SK-MEL-5 (cell line): ENCODE measurements around the gene C3orf52. TPM values are rescaled to one million over a fixed set of nuclear protein-coding genes. Genes with fewer than 3 reads are reported as not detected.

Experiments used
- DNase-seq: peaks from one replicate; pipeline ENCODE4 v3.0.0-alpha.2; 2016; ENCODE audit warnings: low read depth, low spot score
- in situ Hi-C: cut with HindIII; loops from 2 replicates; pipeline ENCODE4 v1.10.0; 2016; ENCODE audit warnings: low sequenced_read_pairs, high pct_unique_total_duplicates, low pct_unique_long_range_greater_than_20kb
- total RNA-seq: library from RNA; depleted of rRNA; stranded (reverse); fragments of >200 nt; shearing (Covaris generic); gene quantifications from 2 replicates; pipeline ENCODE4 v1.2.3, GENCODE V29; 2014

Gene C3orf52
- total RNA-seq, 1 experiment from 2014 or later, result 12.4 TPM

GRCh38 chr3:112109322-112109721, 23.1 kb downstream of the C3orf52 start:
- DNase-seq, result no peak
- in situ Hi-C loops, result no loop called here

DNA sequence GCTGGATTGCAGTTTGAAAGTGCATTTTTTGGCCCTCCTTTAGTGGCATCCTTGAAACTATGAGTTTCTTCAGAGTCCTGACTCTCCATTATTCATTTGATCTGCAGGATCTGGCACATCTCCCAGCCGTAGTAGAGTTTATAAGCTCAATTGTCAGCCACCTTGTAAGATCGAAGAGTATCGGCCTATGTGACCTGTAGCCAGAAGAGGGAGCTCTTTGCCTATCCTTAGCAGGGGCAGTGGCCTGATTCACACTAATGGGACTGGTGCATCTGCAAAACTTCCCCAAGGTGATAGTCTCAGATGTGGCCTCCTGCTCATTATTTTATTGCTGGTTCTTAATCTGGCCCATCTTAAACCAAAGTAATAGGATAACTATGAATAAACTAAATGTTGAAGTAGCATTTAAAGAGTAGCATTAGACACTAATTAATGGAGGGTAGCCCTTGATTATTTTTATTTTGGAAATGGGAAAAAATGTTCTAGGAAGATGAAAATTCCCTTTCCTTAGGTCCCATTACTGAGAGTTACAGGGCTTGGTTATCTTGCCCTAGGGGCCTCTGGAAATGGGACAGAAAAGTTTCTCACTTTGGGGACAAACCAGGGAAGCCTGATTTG, 25.7 kb downstream of the C3orf52 start:
- in situ Hi-C loops, result no loop called here
- peak; percentile 84 for DNase-seq

GRCh38 chr3:112114576-112115160, 28.5 kb downstream of the C3orf52 start:
- in situ Hi-C loops, result no loop called here
- DNase-seq, result no peak

GRCh38 chr3:112115161-112115739, 29.1 kb downstream of the C3orf52 start:
- DNase-seq, result no peak
- in situ Hi-C loops, result no loop called here

DNA sequence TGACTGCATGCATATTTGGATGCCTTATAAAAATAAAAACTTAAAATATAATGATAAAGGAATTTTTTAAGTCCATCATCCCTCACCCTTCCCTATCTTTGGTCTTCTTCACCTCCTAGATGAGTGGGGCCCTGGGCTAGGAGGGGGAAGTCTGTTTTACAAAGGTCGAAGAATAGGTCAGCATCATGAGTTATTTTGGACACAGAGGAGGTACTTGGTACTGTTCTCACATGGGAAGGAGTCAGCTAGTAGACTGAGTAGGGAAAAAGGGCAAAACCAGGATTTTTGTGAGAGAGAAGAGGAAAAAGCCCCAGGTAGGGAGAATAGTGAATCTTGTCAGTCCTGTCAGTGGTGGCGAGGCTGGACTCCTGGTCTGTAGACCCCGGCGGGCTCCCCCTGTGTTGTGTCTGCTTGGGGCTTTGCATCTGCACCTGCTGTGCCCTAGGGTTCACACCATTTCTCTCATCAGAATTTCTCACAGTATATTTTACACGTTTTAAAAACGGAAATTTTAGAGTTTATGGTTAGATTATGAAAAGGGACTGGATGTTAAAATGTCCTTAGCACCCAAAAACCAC, 29.7 kb downstream of the C3orf52 start:
- DNase-seq, result no peak
- in situ Hi-C loops, result no loop called here

DNA sequence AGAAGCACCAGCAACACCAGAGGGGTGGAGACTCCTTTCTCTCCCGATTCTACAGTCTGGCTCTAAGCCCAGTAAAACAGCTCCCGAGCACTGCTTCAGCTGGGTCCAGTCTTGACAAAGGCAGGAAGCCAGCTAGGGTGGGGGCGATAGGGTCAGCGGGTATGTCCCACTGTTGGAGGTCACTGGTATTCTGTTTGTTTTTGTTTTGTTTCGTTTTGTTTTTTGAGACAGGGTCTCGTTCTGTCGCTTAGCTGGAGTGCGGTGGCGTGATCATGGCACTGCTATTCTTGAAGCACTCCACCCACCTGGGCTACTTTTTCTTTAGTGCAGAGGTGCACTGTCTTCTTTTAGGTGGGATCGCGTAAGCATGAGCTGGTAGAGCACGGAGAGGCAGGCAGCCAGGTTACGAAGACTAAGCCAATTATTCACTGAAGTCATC, 30.6 kb downstream of the C3orf52 start:
- DNase-seq, result no peak
- in situ Hi-C loops, result no loop called here

DNA sequence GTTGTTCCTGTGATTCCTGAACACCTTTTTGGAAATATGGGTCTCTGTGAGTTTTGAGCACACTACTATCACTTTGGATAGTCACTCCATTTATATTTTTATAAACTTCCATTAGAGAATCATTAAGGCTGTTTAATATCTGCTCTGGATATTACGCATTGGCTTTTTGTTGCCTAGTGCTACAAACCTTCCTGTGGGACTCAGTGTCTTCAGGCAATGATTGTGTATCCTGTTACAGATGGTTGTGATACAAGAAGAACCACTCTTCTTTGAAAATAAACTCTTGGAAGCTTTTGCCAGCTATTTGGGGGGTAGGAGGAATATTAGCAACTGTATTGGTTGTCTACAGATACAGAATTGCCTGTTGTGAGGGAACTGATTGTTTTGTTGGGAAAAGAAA, 31.2 kb downstream of the C3orf52 start:
- in situ Hi-C loops, result no loop called here

DNA sequence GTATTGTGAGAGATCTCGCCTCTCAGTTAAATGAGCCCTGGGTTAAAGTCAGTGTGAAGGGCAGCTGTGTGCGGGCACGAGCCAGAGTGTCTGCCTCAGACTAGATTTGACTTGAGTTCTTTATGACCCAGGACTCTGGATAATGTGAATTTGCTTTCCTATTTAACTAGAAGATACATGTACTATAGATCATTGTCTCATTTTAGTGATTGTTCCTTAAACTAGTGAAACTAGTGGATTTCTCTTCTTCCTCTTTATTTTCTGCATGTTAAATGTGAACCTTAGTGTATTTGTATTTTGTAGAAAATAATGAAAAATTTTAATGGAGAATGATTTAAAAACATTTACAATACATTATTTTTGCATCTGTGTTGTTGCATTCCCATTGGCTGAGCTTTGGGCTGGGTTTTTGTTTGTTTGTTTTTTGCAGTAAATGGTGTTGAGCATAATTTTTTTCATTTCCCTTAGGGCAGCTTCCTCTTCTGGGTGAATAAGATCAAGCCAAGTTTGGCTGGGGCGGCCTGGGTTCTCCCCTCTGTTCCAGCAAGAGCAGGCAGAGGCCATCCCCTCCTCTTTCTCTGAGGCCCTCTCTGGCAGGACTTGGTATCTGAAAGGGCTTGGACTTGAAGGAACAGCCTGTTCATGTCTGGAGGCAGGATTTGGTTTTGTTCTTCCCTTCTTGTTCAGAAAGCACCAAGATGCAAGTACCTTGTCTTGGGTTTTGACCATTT, 31.8 kb downstream of the C3orf52 start:
- in situ Hi-C loops, result no loop called here
- peak; percentile 39 for DNase-seq

More for the DNA sequence above, 31.2 kb downstream of the C3orf52 start:
- DNase-seq, result no peak

DNA sequence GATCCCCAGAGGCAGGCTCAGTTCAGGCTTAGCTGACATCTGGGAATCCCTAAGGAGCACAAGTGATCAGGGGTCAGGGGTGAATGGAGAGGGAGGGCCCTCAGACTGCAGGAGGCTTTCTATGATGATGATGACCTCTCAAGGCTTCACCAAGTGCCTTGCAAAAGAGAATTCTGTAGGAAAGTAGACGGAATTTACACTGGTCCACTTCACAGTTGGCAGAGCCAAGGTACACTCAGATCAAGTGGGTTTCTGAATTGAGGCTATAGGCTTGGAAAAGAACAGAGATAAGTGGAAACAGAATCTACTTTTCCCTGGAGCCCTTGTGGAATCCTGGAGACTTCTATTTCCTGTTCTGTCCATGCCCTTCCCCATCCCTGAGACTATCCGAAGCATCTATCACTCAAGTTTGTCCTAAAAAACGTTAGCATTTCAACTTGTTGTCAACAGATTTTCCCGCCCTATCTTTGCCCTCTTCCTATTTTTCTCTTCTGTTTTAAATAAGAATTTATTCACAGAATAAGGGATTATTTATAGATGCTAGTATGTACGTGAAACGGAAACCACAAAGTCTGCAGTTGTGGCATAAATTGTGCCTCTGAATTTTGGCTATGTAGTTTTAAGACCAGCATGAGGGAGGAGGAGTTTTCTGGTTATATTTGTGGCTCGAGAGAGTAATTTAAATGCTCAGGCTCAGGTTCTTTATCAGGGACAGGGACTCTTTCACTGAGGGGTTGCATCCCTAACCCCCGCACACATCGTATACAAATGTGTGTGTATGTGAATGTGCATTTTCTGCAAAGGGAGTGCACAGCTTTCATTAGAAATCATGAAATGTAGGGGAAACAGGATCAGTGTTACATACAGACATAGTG, 34.0 kb downstream of the C3orf52 start:
- no peak for DNase-seq
- in situ Hi-C loops, result no loop called here

GRCh38 chr3:112121577-112122547, 35.7 kb downstream of the C3orf52 start:
- no peak for DNase-seq
- in situ Hi-C loops, result no loop called here

GRCh38 chr3:112122870-112123269, 36.7 kb downstream of the C3orf52 start:
- DNase-seq, result no peak
- in situ Hi-C loops, result no loop called here

DNA sequence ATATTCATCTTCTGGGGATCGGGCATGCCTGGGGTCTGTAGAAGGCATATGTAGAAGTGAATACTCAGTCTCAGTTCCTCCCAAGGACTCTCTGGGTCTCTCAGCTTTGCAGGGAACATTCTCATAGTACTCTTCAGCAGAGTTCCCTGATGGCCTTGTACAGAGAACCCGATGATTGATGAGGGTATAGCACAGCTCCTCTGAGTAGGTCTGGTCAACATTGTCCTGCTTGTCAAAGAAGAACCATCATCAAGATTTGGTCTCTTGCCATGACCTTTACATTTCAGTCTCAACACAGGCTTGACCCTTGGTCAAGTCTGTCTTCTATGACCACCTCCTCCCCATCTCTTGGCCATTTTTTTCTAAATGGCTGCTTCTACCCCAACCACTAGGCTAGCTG, 37.4 kb downstream of the C3orf52 start:
- in situ Hi-C loops, result no loop called here
- DNase-seq, result no peak

DNA sequence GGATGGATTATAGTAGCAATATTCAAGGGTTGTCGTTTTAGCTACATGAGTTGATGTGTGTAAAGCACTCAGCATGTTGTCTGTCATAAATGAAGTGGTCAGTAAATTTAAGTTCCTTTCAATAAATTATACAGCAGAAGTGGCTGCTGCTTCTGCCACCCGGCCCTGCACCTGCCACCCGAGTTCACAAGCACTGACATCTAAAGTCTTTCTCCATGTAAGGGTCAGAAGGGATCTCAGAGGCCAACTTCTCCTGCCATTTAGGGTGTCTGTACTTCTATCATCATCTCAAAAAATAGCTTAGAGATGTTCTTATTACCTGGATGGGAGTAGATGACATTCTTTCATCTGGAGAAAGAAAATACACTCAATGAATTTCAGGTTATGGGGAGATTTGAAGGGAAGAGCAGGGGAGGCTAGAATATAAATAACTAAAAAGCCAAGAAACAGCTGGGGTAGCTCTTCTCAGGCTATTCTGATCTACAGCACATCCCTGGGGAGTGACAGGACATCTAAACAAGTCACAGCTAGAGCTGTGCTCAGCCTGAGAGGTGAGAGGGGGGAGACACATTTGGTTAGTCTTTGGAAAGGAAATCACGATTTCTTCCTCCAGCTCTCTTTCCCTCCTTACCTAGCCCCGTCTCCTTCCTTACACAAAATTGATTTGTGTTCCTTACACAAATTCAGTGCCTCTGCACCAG, 38.9 kb downstream of the C3orf52 start:
- in situ Hi-C loops, result loop anchor here (25.0 kb wide), 1 partner anchor 162 kb away; the partner anchor contains the start of gene SLC9C1
- no peak for DNase-seq

GRCh38 chr3:112126511-112126911, 40.3 kb downstream of the C3orf52 start:
- DNase-seq, result no peak
- in situ Hi-C loops, result loop anchor here (25.0 kb wide), 1 partner anchor 161 kb away; the partner anchor contains the start of gene SLC9C1
